G401.6 (cell line): ENCODE measurements around the gene SNX14.

Experiments used
- FAIRE-seq: peaks from 2 replicates; lab custom pipeline; 2012; peaks lifted over from hg19 to GRCh38; lab: Jason Lieb, UNC

Gene SNX14

GRCh38 chr6:85506441-85507093 lies 87.1 kb downstream of the SNX14 start:
- no peak for FAIRE-seq

- FAIRE-seq = no peak
Measured at GRCh38 chr6:85498596-85499258, 94.9 kb downstream of the SNX14 start.

- no peak for FAIRE-seq
Measured at GRCh38 chr6:85496856-85497255, 96.8 kb downstream of the SNX14 start.

- no peak for FAIRE-seq
Measured at GRCh38 chr6:85496009-85496579, 97.6 kb downstream of the SNX14 start.

GRCh38 chr6:85494547-85495536 lies 98.8 kb downstream of the SNX14 start:
- FAIRE-seq = no peak

- no peak for FAIRE-seq
Measured at GRCh38 chr6:85493389-85493788, 100.3 kb downstream of the SNX14 start.

GRCh38 chr6:85490516-85491248 lies 103.0 kb downstream of the SNX14 start:
- FAIRE-seq = no peak

GRCh38 chr6:85484948-85485347 lies 108.7 kb downstream of the SNX14 start:
- no peak for FAIRE-seq

- no peak for FAIRE-seq
Measured at GRCh38 chr6:85483846-85484245, 109.8 kb downstream of the SNX14 start.

- FAIRE-seq = no peak
Measured at GRCh38 chr6:85482905-85483700, 110.6 kb downstream of the SNX14 start.

GRCh38 chr6:85482206-85482904 lies 111.3 kb downstream of the SNX14 start:
- FAIRE-seq = no peak

GRCh38 chr6:85479208-85479607 lies 114.5 kb downstream of the SNX14 start:
- FAIRE-seq = no peak

- no peak for FAIRE-seq
Measured at GRCh38 chr6:85476532-85476931, 117.1 kb downstream of the SNX14 start.

GRCh38 chr6:85473748-85474147 lies 119.9 kb downstream of the SNX14 start:
- FAIRE-seq = no peak

- FAIRE-seq = no peak
Measured at GRCh38 chr6:85472744-85473143, 120.9 kb downstream of the SNX14 start.

- no peak for FAIRE-seq
Measured at GRCh38 chr6:85470023-85470410, 123.6 kb downstream of the SNX14 start.

GRCh38 chr6:85469276-85470022 lies 124.2 kb downstream of the SNX14 start:
- FAIRE-seq = no peak

GRCh38 chr6:85468326-85468725 lies 125.3 kb downstream of the SNX14 start:
- no peak for FAIRE-seq

GRCh38 chr6:85465762-85466161 lies 127.9 kb downstream of the SNX14 start:
- FAIRE-seq = no peak

- FAIRE-seq = no peak
Measured at GRCh38 chr6:85464722-85465150, 128.9 kb downstream of the SNX14 start.
